Endothelial cell (in vitro differentiated cells): ENCODE measurements around the gene API5. TPM values are rescaled to one million over a fixed set of nuclear protein-coding genes. Genes with fewer than 3 reads are reported as not detected.

Experiments used
- DNase-seq: peaks from one replicate; pipeline ENCODE4 v3.0.0; 2021; ENCODE audit warnings: low spot score
- H3K27ac Mint-ChIP-seq: one replicate; pipeline ENCODE4 v1.8.0; 2021; ENCODE audit warnings: mixed read lengths, inconsistent platforms; ENCODE audit not compliant: unreplicated experiment
- H3K27me3 Mint-ChIP-seq: one replicate; pipeline ENCODE4 v1.8.0; 2021; ENCODE audit warnings: mild to moderate bottlenecking, moderate library complexity, mixed read lengths, inconsistent platforms; ENCODE audit not compliant: unreplicated experiment
- H3K36me3 Mint-ChIP-seq: one replicate; pipeline ENCODE4 v1.8.0; 2021; ENCODE audit warnings: mild to moderate bottlenecking, low read depth, mixed read lengths, inconsistent platforms; ENCODE audit not compliant: unreplicated experiment
- H3K4me1 Mint-ChIP-seq: one replicate; pipeline ENCODE4 v1.8.0; 2021; ENCODE audit warnings: mild to moderate bottlenecking, mixed read lengths, inconsistent platforms; ENCODE audit not compliant: unreplicated experiment
- H3K4me3 Mint-ChIP-seq: one replicate; pipeline ENCODE4 v1.8.0; 2021; ENCODE audit warnings: mild to moderate bottlenecking, mixed read lengths, inconsistent platforms; ENCODE audit not compliant: unreplicated experiment
- H3K9me3 Mint-ChIP-seq: one replicate; pipeline ENCODE4 v1.8.0; 2021; ENCODE audit warnings: mixed read lengths, inconsistent platforms; ENCODE audit not compliant: unreplicated experiment
- CTCF ChIP-seq: fragments of 200-600 bp; sonication (generic); IDR thresholded peaks from one replicate; pipeline ENCODE4 v1.5.0; 2021; ENCODE audit warnings: antibody characterized with exemption; ENCODE audit not compliant: unreplicated experiment
- total RNA-seq: library from RNA; stranded (reverse); fragmentation: NEBNext Ultra II Directional; extraction: Animal tissue kit (Norgen Biotek cat#: 25700); gene quantifications from one replicate; pipeline ENCODE4 v1.2.1, GENCODE V29; 2021; ENCODE audit not compliant: unreplicated experiment

API5 gene
- total RNA-seq, 1 donor from 2014 or later = 92.9 TPM

- H3K36me3 Mint-ChIP-seq = peaks cover 26% of the 10 kb centered on the region
- DNase-seq = no peak
- H3K4me1 Mint-ChIP-seq = no peaks in the 10 kb centered on the region
- H3K9me3 Mint-ChIP-seq = no peaks in the 10 kb centered on the region
- no peak for TF ChIP-seq CTCF
- no peak overlapping the region for H3K27ac Mint-ChIP-seq
- H3K27me3 Mint-ChIP-seq = no peaks in the 10 kb centered on the region
- no peak overlapping the region for H3K4me3 Mint-ChIP-seq
These were observed 82.1 kb downstream of the API5 start for GRCh38 chr11:43393765-43394355.

Other genes with a start within 250 kb of the API5 start
- gene TTC17, start 46.9 kb downstream of the API5 start, total RNA-seq = 79.8 TPM